Choroid plexus epithelial cell (primary cell): ENCODE measurements around the gene SLC51A.
A peak's percentile ranks its signal among the peaks of the same experiment; 100 is the strongest.

Experiments
- DNase-seq: peaks from one replicate; pipeline ENCODE4 v3.0.0-alpha.2; 2010; ENCODE audit warnings: low read depth
- H3K4me3 ChIP-seq: 2 replicates; pipeline ENCODE4 v1.5.1; 2011; ENCODE audit warnings: low read depth, mild to moderate bottlenecking, control low read depth, low read length, moderate library complexity
- CTCF ChIP-seq: conservative IDR thresholded peaks from 2 replicates; pipeline ENCODE4 v1.5.1; 2011; ENCODE audit warnings: low read depth, mild to moderate bottlenecking, control low read depth, inconsistent platforms, low read length, moderate library complexity

Gene SLC51A

GRCh38 chr3:196210673-196211556 lies 5.4 kb upstream of the SLC51A start, which contains the start of gene ZDHHC19:
Gene ZDHHC19 (minus strand): TSS chr3:196211400. CDS start chr3:196211315, 85 bp downstream.
- TF ChIP-seq CTCF: no peak
- no peak within 1 kb of the TSS for H3K4me3 ChIP-seq
- DNase-seq: no peak

- peak; percentile 21 for DNase-seq
- TF ChIP-seq CTCF: no peak
- H3K4me3 ChIP-seq: no peak overlapping the region
Observed at GRCh38 chr3:196214783-196215441, 1.4 kb upstream of the SLC51A start.

GRCh38 chr3:196215493-196216020 lies 777 bp upstream of the SLC51A start:
- no peak overlapping the region for H3K4me3 ChIP-seq
- DNase-seq: no peak
- no peak for TF ChIP-seq CTCF

- H3K4me3 ChIP-seq: no peak overlapping the region
Observed at GRCh38 chr3:196216681-196217211, 412 bp downstream of the SLC51A start.

GRCh38 chr3:196217307-196218154 lies 1.2 kb downstream of the SLC51A start:
- no peak for TF ChIP-seq CTCF
- no peak for DNase-seq
- H3K4me3 ChIP-seq: no peak overlapping the region

More at GRCh38 chr3:196216681-196217211, 412 bp downstream of the SLC51A start:
- no peak for TF ChIP-seq CTCF
- no peak for DNase-seq

GRCh38 chr3:196218155-196218712 lies 1.9 kb downstream of the SLC51A start:
- TF ChIP-seq CTCF: no peak
- no peak for DNase-seq
- no peak overlapping the region for H3K4me3 ChIP-seq
